Measurements from ENCODE around the gene ZNF77.
"Not testable (repeated sequence)": the region's sequence is repeated elsewhere in the genome, so short reads cannot be mapped to it uniquely, and the experiment has no call there.

The ZNF77 gene

DNA sequence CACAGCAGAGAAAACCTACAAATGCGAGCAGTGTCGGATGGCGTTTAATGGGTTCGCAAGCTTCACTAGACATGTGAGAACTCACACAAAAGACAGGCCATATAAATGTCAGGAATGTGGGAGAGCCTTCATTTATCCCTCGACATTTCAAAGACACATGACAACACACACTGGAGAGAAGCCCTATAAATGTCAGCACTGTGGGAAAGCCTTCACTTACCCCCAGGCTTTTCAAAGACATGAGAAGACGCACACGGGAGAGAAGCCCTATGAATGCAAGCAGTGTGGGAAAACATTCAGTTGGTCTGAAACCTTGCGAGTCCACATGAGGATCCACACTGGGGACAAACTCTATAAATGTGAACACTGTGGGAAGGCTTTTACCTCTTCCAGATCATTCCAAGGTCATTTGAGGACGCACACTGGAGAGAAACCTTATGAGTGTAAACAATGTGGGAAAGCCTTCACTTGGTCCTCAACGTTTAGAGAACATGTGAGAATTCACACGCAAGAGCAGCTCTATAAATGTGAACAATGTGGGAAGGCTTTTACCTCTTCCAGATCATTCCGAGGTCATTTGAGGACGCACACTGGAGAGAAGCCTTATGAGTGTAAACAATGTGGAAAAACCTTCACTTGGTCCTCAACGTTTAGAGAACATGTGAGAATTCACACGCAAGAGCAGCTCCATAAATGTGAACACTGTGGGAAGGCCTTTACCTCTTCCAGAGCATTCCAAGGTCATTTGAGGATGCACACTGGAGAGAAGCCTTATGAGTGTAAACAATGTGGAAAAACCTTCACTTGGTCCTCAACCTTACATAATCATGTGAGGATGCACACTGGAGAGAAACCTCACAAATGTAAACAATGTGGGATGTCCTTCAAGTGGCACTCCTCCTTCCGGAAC lies 27.2 kb downstream of the ZNF77 start:
- DNase-seq (ENCODE audit: low spot score): no peak

- DNase-seq (ENCODE audit: low spot score): no peak
Measured at GRCh38 chr19:2912306-2912705, 32.5 kb downstream of the ZNF77 start.

DNA sequence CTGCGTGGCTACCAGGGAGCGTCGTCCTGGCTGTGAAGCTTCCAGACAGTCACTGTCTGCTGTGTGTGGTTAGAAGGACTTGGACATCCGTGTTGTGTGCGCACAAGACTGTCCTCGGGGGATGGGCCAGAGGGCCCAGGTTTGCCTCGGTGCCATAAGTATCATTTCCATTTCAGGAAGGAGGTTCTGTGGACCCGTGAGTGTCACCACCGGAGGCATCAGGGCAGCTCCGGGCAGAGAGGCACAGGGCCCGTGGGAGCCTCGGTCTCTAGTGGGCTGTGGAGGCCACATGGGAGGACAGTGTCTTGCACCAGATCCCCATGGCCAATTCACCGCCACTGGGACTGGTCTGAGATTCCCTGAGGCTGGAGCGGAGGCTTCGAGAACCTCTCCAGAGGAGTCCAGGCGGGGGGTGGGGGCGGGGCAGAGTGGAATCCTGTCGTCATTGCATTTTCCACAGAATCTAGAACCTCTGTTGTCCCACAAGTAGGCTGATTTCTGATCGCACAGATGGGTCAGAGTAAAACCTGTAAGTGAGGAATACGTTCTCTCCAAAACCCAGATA lies 38.1 kb downstream of the ZNF77 start:
- no peak for DNase-seq (ENCODE audit: low spot score)

GRCh38 chr19:2905918-2906519 lies 38.8 kb downstream of the ZNF77 start:
- no peak for DNase-seq (ENCODE audit: low spot score)

GRCh38 chr19:2903326-2903725 lies 41.4 kb downstream of the ZNF77 start:
- DNase-seq (ENCODE audit: low spot score): not testable (repeated sequence)

DNA sequence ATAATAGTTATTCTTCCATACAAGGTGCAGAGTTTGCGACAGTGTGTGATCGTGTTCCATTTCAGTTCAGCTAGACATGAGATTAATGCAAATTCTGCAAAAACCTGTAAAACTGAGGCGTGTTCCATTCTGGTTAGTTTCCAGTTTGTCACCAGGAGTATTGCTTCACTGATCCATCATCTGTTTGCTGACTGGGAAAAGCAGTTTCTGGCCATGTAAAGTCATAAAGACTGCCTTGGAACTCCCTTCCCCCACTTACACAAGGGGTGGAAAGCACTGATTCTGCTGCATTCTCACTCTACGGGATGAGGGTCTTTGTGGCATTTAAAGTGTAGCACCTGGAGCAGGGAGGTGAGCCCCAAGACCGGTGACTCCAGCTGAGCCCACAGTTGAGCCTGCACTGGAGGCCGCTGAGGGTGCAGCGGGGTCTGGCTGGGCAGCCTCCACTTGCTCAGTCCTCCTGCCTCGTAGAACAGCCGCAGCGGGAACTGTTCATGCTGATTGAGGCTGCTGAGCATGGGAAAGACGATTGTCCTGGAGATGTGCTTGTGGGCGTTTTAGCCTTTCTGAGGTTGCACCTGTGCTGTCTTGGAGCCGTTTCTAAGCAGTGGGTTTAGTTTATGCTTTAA lies 42.1 kb downstream of the ZNF77 start:
- DNase-seq (ENCODE audit: low spot score): no peak

- peak; percentile 87 for DNase-seq (ENCODE audit: low spot score)
Measured at GRCh38 chr19:2900296-2901252, 44.2 kb downstream of the ZNF77 start, which contains the start of gene ZNF57. TSS of gene ZNF57 (plus strand) at chr19:2900928. CDS start at chr19:2901046, 118 bp downstream.

- DNase-seq (ENCODE audit: low spot score): no peak
Measured at GRCh38 chr19:2896694-2897093, 48.1 kb downstream of the ZNF77 start.

- DNase-seq (ENCODE audit: low spot score): not testable (repeated sequence)
Measured at GRCh38 chr19:2890531-2890930, 54.2 kb downstream of the ZNF77 start.

DNA sequence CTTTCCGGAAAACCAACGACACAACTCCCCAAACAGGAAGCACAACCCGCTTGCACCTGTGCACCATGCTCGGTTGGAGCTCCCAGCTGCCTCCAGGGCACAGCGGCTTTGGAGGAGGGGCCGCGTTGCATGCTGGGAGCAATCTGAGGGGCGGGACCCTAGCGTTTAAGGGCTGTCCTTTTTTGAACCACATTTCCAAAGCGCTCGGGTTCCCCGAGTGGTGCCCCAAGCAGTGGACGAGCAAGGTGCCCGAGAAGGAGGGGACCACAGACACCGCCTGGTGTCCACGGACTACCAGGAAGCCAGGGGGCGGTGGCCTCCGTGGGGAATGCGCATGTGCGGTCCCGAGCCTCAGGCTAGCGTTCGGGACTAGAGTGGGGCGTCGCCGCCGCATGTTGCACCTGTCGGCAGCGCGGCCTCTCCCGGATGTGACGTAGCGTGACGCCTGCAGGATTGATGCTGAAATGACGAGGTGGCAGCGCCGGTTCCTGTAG lies 56.0 kb downstream of the ZNF77 start:
- DNase-seq (ENCODE audit: low spot score): no peak

- peak; percentile 14 for DNase-seq (ENCODE audit: low spot score)
Measured at GRCh38 chr19:2887391-2887914, 57.3 kb downstream of the ZNF77 start.

DNA sequence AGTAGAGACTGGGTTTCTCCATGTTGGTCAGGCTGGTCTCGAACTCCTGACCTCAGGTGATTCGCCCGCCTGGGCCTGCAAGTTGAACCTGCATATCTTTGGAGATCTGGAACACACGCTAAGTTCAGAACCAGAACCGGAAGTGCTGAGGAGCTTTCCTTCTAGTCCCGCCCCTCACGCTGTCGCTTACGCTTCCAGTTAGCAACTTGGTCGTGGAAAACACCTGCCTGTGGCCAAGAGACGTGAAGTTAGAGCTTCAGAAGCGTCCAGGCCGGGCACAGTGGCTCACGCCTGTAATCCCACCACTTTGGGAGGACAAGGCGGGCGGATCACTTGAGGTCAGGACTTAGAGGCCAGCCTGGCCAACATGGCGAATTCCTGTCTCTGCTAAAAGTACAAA lies 59.0 kb downstream of the ZNF77 start:
- DNase-seq (ENCODE audit: low spot score): no peak

DNA sequence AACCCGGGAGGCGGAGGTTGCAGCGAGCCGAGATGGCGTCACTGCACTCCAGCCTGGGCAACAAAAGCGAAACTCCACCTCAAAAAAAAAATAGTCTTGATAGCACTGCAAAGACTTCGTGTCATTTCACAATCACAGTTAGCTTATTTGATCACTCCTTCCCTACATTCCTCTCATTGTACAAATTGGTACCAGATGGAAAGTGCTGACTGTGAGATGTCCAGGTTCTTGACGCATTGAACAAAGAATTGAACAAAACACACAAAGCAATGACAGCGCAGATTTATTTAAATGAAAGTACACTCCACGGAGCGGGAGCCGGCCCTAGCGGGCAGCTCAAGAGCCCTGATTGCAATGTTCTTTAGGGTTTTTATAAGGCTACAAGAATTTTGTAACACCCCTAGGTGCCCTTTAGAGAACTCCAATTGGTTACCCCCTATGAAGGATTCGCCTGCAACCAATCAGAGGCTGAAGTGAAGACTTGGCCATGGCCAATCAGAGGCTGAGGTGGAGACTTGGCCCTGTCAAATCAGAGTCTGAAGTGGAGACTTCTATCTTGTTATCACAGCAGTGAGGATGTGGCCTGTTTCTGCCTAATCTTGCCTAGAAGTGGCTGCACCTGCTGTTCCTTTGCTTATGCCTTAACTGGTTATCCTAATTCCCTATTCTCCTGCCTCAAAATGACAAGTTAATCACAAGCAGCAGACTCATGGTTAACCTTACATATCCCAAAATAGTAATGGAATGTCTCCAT lies 60.9 kb downstream of the ZNF77 start:
- no peak for DNase-seq (ENCODE audit: low spot score)
